Caco-2 (cell line): ENCODE results near the gene CREB3L1. TPM values are rescaled to one million over a fixed set of nuclear protein-coding genes. Genes with fewer than 3 reads are reported as not detected.
A peak's percentile ranks its signal among the peaks of the same experiment; 100 is the strongest.
"Not testable (repeated sequence)": the region's sequence is repeated elsewhere in the genome, so short reads cannot be mapped to it uniquely, and the experiment has no call there.

Experiments used
- BruUV-seq: library from RNA; stranded (reverse); fragments of 400-500 nt; replicated peaks from 2 replicates; lab custom pipeline; 2021; lab: Mats Ljungman, UMichigan
- CTCF ChIA-PET: fragments of 300-600 bp; sonication (Branson Sonifier 250); formaldehyde crosslinking; loops from one replicate; lab custom pipeline; 2022; ENCODE audit warnings: antibody characterized with exemption; lab: Charles Lee
- POLR2A ChIA-PET: fragments of 300-600 bp; sonication (Branson Sonifier 250); formaldehyde crosslinking; loops from one replicate; lab custom pipeline; 2022; ENCODE audit warnings: antibody characterized with exemption; lab: Charles Lee
- DNase-seq, 2 experiments: peaks; one replicate each; pipeline versions ENCODE4 v3.0.0 to v3.0.0-alpha.2; 2020 to 2022
- H3K27me3 ChIP-seq: replicated peaks from 2 replicates; pipeline ENCODE4 v1.6.0; 2011; ENCODE audit warnings: low read length; ENCODE audit not compliant: control insufficient read depth, insufficient read depth
- H3K36me3 ChIP-seq: 2 replicates; pipeline ENCODE4 v1.5.1; 2011; ENCODE audit warnings: low read length; ENCODE audit not compliant: control insufficient read depth, insufficient read depth
- H3K4me1 ChIP-seq: fragments of 250-450 bp; sonication (Bioruptor Pico); 2 replicates; pipeline ENCODE4 v1.5.1; 2020; ENCODE audit warnings: mild to moderate bottlenecking
- H3K4me3 ChIP-seq: 2 replicates; pipeline ENCODE4 v1.5.1; 2011; ENCODE audit warnings: low read depth, mild to moderate bottlenecking, control low read depth, low read length
- H3K9me3 ChIP-seq: fragments of 250-450 bp; sonication (Bioruptor Pico); 2 replicates; pipeline ENCODE4 v1.5.1; 2020; ENCODE audit warnings: mild to moderate bottlenecking, moderate library complexity
- H3K27ac Mint-ChIP-seq: one replicate; pipeline ENCODE4 v1.8.0; 2022; ENCODE audit warnings: mixed read lengths; ENCODE audit not compliant: unreplicated experiment
- H3K27me3 Mint-ChIP-seq: one replicate; pipeline ENCODE4 v1.8.0; 2022; ENCODE audit warnings: mixed read lengths; ENCODE audit not compliant: insufficient read depth, unreplicated experiment
- H3K36me3 Mint-ChIP-seq: one replicate; pipeline ENCODE4 v1.8.0; 2022; ENCODE audit warnings: mild to moderate bottlenecking, mixed read lengths; ENCODE audit not compliant: insufficient read depth, unreplicated experiment
- H3K4me1 Mint-ChIP-seq: one replicate; pipeline ENCODE4 v1.8.0; 2022; ENCODE audit warnings: low read depth, mixed read lengths; ENCODE audit not compliant: unreplicated experiment
- H3K4me3 Mint-ChIP-seq: one replicate; pipeline ENCODE4 v1.8.0; 2022; ENCODE audit warnings: mild to moderate bottlenecking, moderate library complexity, mixed read lengths; ENCODE audit not compliant: unreplicated experiment
- H3K9me3 Mint-ChIP-seq: one replicate; pipeline ENCODE4 v1.8.0; 2022; ENCODE audit warnings: mixed read lengths; ENCODE audit not compliant: unreplicated experiment
- CTCF ChIP-seq, 2 experiments: fragments of 200-600 bp in 1 of 2; IDR thresholded peaks; 1 replicate in 1 of 2; 2 replicates in 1 of 2; pipeline versions ENCODE4 v1.5.1 to v1.8.0; 2011 to 2022; ENCODE audit warnings: antibody characterized with exemption in 1 of 2, control low read depth in 1 of 2, inconsistent platforms in 1 of 2, low read depth in 1 of 2, low read length in 1 of 2, mild to moderate bottlenecking in 1 of 2, moderate library complexity in 1 of 2; ENCODE audit not compliant: insufficient read depth in 1 of 2, severe bottlenecking in 1 of 2, unreplicated experiment in 1 of 2
- intact Hi-C: fragments of 100-400 bp; cut with micrococcal nuclease; formaldehyde crosslinking; loops from one replicate; pipeline ENCODE4 v1.10.0; 2022; ENCODE audit not compliant: unreplicated experiment
- total RNA-seq: library from RNA; stranded (reverse); gene quantifications from 2 replicates; pipeline ENCODE4 v1.2.3, GENCODE V29; 2022

Gene CREB3L1
- total RNA-seq, 1 experiment from 2014 or later: 24.9 TPM

- intact Hi-C loops: no loop called here
- Histone ChIP-seq H3K4me3 (no peak overlapping the region), H3K27me3 (no peaks in the 10 kb centered on the region), H3K4me1 (peaks cover 53% of the 10 kb centered on the region), H3K36me3 (no peaks in the 10 kb centered on the region), H3K9me3 (no peaks in the 10 kb centered on the region)
- ChIA-PET POLR2A (interaction anchor here (0.8 kb wide), 1 partner anchor 11 kb away, joined by 3 read pairs; no protein-coding TSS in a partner anchor), CTCF (interaction anchor here (1.1 kb wide), 1 partner anchor 42 kb away, joined by 3 read pairs; no protein-coding TSS in a partner anchor)
- no peak for TF ChIP-seq CTCF (IDR thresholded peaks at IDR 0.05; ENCODE audit: insufficient read depth in 1 of 2, low read depth in 1 of 2, low read length in 1 of 2, severe bottlenecking in 1 of 2, unreplicated experiment in 1 of 2)
- DNase-seq: peak; percentile 50 to 70
- no peak overlapping the region for H3K4me3 Mint-ChIP-seq
- peaks cover 3% of the 10 kb centered on the region for H3K36me3 Mint-ChIP-seq
- H3K27me3 Mint-ChIP-seq: no peaks in the 10 kb centered on the region
- peak overlapping the region; percentile 78 for H3K27ac Mint-ChIP-seq
- H3K4me1 Mint-ChIP-seq: peaks cover 32% of the 10 kb centered on the region
- BruUV-seq: no TSS peak
- H3K9me3 Mint-ChIP-seq: no peaks in the 10 kb centered on the region
These were observed 23.4 kb upstream of the CREB3L1 start for GRCh38 chr11:46254133-46254491.

GRCh38 chr11:46256540-46257001 is 20.9 kb upstream of the CREB3L1 start:
- POLR2A ChIA-PET: no interaction called here
- Histone ChIP-seq H3K36me3 (no peaks in the 10 kb centered on the region), H3K4me3 (no peak overlapping the region), H3K4me1 (peaks cover 30% of the 10 kb centered on the region), H3K9me3 (no peaks in the 10 kb centered on the region), H3K27me3 (no peaks in the 10 kb centered on the region)
- no TSS peak for BruUV-seq
- no peaks in the 10 kb centered on the region for H3K27me3 Mint-ChIP-seq
- intact Hi-C loops: no loop called here
- TF ChIP-seq CTCF (IDR thresholded peaks at IDR 0.05; ENCODE audit: insufficient read depth in 1 of 2, low read depth in 1 of 2, low read length in 1 of 2, severe bottlenecking in 1 of 2, unreplicated experiment in 1 of 2): no peak
- no peak overlapping the region for H3K27ac Mint-ChIP-seq
- CTCF ChIA-PET: no interaction called here
- peaks cover 13% of the 10 kb centered on the region for H3K4me1 Mint-ChIP-seq
- no peak overlapping the region for H3K4me3 Mint-ChIP-seq
- no peak for DNase-seq
- no peaks in the 10 kb centered on the region for H3K9me3 Mint-ChIP-seq
- no peaks in the 10 kb centered on the region for H3K36me3 Mint-ChIP-seq

GRCh38 chr11:46259347-46259746 is 18.1 kb upstream of the CREB3L1 start:
- intact Hi-C loops, H3K36me3 Mint-ChIP-seq, H3K4me3 ChIP-seq, POLR2A ChIA-PET, H3K9me3 Mint-ChIP-seq, H3K36me3 ChIP-seq, BruUV-seq, H3K4me1 Mint-ChIP-seq, H3K27me3 ChIP-seq, DNase-seq, H3K27me3 Mint-ChIP-seq, H3K27ac Mint-ChIP-seq, H3K4me1 ChIP-seq, H3K9me3 ChIP-seq, H3K4me3 Mint-ChIP-seq: not testable (repeated sequence)
- CTCF ChIA-PET: interaction anchor here (0.7 kb wide), 1 partner anchor 55 kb away, joined by 3 read pairs; no protein-coding TSS in a partner anchor
